SU-DHL-6 (cell line): ENCODE measurements around the gene ARV1.

Experiments
- EZH2phosphoT487 ChIP-seq: fragments of 200-600 bp; sonication (generic), shearing (Covaris generic); conservative IDR thresholded peaks from 2 replicates; pipeline ENCODE4 v1.6.1; 2018; ENCODE audit warnings: mild to moderate bottlenecking, antibody characterized with exemption, low read length, moderate library complexity, mixed read lengths
- TF ChIP-seq, protein P1 (sequence below): fragments of 200-600 bp; sonication (generic); IDR thresholded peaks from one replicate; pipeline ENCODE4 v1.5.1; 2017; ENCODE audit warnings: antibody characterized with exemption, mild to moderate bottlenecking, low read length, moderate library complexity; ENCODE audit not compliant: insufficient read depth, poor library complexity, severe bottlenecking

DNA sequence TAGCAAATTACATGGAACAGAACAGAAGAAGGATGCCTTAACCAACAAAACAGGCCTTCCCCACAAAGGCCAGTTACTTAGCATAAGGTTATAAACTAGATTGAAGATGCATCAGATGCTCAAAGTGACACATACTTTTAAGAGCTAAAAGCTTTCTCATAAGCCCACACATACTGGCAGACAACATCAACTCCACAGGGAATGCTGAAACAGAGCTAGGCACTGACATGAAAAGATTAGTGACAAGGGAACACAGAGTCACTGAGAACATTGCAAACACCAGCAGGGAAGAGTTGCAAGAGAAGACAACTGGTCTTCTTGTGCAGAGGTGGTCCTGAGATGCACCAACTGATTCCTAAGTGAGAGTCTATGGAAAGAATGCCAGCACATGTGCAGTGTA lies 7.1 kb upstream of the ARV1 start:
- TF ChIP-seq EZH2phosphoT487: no peak
- TF ChIP-seq, protein P1, sequence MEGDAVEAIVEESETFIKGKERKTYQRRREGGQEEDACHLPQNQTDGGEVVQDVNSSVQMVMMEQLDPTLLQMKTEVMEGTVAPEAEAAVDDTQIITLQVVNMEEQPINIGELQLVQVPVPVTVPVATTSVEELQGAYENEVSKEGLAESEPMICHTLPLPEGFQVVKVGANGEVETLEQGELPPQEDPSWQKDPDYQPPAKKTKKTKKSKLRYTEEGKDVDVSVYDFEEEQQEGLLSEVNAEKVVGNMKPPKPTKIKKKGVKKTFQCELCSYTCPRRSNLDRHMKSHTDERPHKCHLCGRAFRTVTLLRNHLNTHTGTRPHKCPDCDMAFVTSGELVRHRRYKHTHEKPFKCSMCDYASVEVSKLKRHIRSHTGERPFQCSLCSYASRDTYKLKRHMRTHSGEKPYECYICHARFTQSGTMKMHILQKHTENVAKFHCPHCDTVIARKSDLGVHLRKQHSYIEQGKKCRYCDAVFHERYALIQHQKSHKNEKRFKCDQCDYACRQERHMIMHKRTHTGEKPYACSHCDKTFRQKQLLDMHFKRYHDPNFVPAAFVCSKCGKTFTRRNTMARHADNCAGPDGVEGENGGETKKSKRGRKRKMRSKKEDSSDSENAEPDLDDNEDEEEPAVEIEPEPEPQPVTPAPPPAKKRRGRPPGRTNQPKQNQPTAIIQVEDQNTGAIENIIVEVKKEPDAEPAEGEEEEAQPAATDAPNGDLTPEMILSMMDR: no peak
